KOPT-K1 (cell line): ENCODE data around the gene NAPEPLD.
"Not testable (repeated sequence)": the region's sequence is repeated elsewhere in the genome, so short reads cannot be mapped to it uniquely, and the experiment has no call there.

Experiments
- H3K27ac ChIP-seq: fragments of 200-600 bp; sonication (generic); 2 replicates; pipeline ENCODE4 v1.5.1; 2016; ENCODE audit warnings: antibody characterized with exemption, mild to moderate bottlenecking, low read depth, low read length; ENCODE audit not compliant: poor library complexity, severe bottlenecking
- H3K36me3 ChIP-seq: fragments of 200-600 bp; sonication (generic); 2 replicates; pipeline ENCODE4 v1.5.1; 2017; ENCODE audit warnings: antibody characterized with exemption, mild to moderate bottlenecking, low read length, moderate library complexity; ENCODE audit not compliant: insufficient read depth
- H3K9me3 ChIP-seq: fragments of 200-600 bp; sonication (generic); 2 replicates; pipeline ENCODE4 v1.5.1; 2017; ENCODE audit warnings: antibody characterized with exemption, low read length, mild to moderate bottlenecking; ENCODE audit not compliant: insufficient read depth, poor library complexity, severe bottlenecking

NAPEPLD gene

DNA sequence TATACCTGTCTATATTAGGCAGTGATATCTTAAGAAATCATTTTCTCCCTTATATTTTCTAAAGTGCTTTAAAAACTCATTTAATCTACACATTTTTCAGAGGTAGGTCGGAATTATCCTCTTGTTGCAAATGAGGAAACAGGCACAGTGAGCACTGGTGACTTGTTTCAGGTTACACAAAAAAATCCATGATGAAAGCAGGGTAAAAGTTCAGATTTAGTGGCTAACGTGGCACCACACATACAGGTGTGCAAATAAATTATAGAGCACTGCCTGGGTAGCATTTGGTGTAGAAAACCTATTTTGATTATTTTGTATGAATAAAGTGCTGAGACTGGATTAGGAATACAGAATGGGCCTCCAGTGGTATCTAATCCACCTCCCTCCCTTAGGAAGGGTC lies 47.4 kb downstream of the NAPEPLD start:
- H3K36me3 ChIP-seq, result peaks cover 75% of the 10 kb centered on the region
- no peaks in the 10 kb centered on the region for H3K9me3 ChIP-seq
- no peak overlapping the region for H3K27ac ChIP-seq

DNA sequence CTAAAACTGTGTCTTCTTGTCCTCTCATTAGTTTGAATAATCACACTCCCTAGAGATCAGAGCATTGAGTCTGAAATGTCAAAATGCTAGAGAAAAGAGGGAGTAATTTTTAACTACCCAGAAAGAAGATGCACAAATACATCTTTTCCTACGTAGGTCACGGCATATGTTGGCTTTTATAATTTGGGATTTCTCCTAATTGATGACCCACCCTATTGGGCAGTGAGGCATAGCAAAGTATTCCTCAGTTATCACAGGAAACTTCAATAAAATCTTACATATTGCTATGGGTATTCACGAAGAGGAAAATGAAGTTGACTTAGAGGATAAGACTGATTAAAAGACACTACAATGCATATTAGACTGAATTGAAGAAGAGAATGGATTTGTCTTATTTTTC lies 48.6 kb downstream of the NAPEPLD start:
- Histone ChIP-seq H3K9me3 (no peaks in the 10 kb centered on the region), H3K36me3 (peaks cover 82% of the 10 kb centered on the region), H3K27ac (no peak overlapping the region)

DNA sequence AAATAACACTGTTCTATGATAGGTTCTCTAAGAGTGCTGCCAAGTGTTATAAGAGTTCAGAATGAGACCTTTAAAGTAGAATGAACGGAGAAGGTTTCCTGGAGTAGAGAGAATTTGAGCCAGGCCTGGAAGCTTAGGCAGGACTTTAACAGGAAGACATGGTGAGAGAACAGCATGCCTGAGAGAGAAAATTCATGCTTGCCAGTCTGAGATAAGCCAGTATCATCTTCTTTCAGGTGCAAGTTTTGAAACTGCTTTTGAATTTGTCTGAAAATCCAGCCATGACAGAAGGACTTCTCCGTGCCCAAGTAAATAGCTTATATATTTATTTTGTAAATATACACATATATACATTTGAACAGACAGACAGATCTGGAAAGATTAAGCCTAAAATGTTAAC lies 51.9 kb downstream of the NAPEPLD start:
- Histone ChIP-seq H3K36me3 (peaks cover 81% of the 10 kb centered on the region), H3K9me3 (no peaks in the 10 kb centered on the region), H3K27ac (no peak overlapping the region)

DNA sequence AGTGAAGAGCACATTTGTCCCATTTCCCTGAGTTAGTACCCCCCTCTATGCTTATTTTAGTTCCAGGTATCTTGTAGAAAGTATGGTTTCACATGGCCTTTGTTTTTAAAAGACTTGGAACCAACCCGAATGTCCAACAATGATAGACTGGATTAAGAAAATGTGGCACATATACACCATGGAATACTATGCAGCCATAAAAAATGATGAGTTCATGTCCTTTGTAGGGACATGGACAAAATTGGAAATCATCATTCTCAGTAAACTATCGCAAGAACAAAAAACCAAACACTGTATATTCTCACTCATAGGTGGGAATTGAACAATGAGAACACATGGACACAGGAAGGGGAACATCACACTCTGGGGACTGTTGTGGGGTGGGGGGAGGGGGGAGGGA lies 53.3 kb downstream of the NAPEPLD start:
- peaks cover 79% of the 10 kb centered on the region for H3K36me3 ChIP-seq
- not testable (repeated sequence) for H3K9me3 ChIP-seq, H3K27ac ChIP-seq

DNA sequence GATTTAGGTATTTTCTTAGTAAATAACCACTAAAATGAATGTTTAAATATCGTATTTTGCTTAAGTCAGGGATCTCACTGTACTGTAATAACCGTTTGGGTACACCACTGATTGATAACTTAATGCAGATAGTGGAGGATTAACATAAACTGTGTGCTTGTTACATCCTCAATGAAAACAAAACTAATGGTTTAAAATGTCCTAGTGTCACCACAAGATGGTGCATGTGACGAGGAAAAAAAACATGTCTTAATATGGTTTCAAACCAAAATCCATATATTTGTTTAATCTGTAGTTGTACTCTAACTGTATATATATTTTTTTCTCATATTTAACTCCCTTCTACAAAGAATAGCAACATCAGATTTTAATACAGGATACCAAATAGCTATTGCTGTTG lies 54.8 kb downstream of the NAPEPLD start:
- Histone ChIP-seq H3K27ac (no peak overlapping the region), H3K36me3 (peaks cover 79% of the 10 kb centered on the region), H3K9me3 (no peaks in the 10 kb centered on the region)

DNA sequence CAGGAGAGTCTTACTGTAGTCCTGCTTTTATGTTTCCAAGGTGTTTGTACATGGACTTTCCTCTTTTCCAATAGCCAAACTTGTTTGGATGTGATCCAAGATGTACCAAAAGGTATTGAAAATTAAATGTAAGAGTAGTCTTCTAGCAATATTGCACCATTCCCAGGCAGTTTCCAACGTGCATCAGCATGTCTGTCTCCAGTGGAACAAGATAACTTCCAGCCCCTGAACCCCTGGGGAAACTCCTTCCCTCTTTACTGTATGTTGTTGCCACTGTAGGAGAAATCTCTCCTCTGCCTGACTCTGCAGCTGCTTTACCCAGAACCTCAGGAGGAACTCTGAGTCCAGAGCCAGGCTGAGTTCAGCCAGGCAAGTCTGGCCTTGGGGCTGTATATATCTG lies 55.5 kb downstream of the NAPEPLD start:
- Histone ChIP-seq H3K27ac (no peak overlapping the region), H3K36me3 (peaks cover 85% of the 10 kb centered on the region), H3K9me3 (no peaks in the 10 kb centered on the region)

DNA sequence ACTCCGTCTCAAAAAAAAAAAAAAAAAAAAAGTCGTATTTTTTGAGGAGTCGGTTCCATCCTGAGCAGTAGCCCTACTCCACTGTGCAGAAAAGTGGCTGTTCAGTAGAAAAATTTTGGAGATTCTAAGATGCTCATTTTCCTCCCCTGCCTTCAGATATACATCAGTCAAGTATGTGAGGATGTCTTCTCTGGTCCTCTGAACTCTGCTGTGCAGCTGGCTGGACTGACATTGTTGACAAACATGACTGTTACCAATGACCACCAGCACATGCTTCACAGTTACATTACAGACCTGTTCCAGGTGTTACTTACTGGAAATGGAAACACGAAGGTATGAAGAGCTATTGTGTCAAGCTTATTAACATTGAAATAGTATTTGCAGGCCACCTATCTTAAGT lies 56.6 kb downstream of the NAPEPLD start:
- H3K27ac ChIP-seq, H3K9me3 ChIP-seq: not testable (repeated sequence)
- peaks cover 90% of the 10 kb centered on the region for H3K36me3 ChIP-seq

DNA sequence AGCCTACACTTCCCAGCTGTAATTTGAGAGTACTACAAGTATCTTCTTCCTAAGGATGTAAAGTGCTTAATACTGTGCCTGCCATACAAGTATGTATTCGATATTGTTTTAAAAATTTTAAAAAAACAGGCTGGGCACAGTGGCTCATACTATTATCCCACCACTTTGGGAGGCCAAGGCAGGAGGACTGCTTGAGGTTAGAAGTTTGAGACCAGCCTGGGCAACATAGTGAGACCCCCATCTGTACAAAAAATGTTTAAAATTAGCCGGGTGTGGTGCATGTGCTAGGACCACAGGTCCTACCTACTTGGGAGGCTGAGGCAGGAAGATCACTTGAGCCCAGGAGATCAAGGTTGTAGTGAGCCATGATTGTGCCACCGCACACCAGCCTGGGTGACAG lies 65.7 kb downstream of the NAPEPLD start:
- Histone ChIP-seq H3K36me3 (peaks cover 66% of the 10 kb centered on the region), H3K9me3 (no peaks in the 10 kb centered on the region), H3K27ac (no peak overlapping the region)

DNA sequence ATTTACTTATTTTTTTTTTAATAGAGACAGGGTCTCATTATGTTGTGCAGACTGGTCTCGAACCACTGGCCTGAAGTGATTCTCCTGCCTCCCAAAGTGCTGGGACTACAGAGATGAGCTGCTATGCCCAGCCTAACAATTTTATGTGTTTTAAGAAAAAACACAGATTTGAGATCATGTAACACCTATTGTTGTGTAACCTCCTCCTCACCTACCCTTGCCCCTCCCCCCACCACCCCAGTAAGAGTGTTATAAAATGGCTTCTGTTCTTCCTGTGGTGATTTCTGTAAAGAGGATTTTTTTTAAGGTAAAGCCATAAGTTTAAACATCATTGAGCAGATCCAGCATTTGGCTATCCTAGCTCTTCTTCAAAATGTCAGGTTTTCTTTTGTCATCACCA lies 66.4 kb downstream of the NAPEPLD start:
- H3K36me3 ChIP-seq, result peaks cover 59% of the 10 kb centered on the region
- H3K9me3 ChIP-seq, result no peaks in the 10 kb centered on the region
- no peak overlapping the region for H3K27ac ChIP-seq

DNA sequence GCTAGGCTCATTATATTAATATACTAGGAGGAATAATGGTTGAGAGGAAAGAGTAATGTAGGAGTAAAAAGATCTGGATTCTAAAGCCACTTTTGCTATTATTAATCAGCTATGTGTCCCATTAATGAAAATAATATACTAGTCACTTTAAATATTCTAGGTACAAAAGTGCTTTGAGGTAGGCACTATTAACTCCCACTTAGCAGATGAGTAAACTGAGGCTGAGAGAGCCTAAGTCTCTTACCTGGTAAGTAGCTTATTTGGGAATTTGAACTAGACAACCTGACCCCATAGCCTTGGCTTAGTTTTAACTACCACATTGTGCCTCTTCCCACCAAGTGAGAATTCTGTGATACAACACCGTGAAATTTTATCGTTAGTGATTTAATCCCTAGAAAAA lies 68.0 kb downstream of the NAPEPLD start:
- Histone ChIP-seq H3K36me3 (peaks cover 45% of the 10 kb centered on the region), H3K9me3 (no peaks in the 10 kb centered on the region), H3K27ac (no peak overlapping the region)

DNA sequence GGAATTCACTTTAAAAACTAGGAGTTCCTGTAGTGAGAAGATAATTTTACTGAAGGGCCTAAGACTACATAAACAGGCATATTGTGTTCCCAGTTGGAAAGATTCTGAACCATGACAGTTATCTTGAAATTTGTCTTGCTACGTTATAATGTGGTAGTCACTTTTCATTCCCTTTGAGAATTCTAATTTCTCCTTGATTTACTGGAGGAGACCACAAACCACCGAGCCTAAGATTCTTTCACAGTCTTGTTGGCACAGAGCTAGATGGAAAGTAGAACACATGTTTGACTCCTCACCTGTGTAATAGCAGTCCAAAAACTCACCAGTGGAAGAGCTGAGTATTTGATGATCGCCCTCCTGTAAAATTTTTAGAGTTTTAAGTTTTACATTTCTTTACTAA lies 69.1 kb downstream of the NAPEPLD start:
- Histone ChIP-seq H3K36me3 (peaks cover 34% of the 10 kb centered on the region), H3K27ac (no peak overlapping the region), H3K9me3 (no peaks in the 10 kb centered on the region)

DNA sequence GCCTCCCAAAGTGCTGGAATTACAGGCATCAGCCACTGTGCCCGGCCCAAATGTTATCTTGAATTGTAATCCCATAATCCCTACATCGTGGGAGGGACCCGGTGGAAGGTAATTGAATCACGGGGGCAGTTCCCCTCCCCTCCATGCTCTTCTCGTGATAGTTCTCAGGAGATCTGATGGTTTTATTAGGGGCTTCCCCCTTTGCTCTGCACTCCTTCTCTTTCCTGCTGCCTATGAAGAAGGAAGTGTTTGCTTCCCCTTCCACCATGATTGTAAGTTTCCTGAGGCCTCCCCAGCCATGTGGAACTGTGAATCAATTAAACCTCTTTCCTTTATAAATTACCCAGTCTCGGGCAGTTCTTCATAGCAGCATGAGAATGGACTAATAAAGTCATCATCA lies 70.7 kb downstream of the NAPEPLD start:
- peaks cover 18% of the 10 kb centered on the region for H3K36me3 ChIP-seq
- H3K9me3 ChIP-seq, H3K27ac ChIP-seq: not testable (repeated sequence)

DNA sequence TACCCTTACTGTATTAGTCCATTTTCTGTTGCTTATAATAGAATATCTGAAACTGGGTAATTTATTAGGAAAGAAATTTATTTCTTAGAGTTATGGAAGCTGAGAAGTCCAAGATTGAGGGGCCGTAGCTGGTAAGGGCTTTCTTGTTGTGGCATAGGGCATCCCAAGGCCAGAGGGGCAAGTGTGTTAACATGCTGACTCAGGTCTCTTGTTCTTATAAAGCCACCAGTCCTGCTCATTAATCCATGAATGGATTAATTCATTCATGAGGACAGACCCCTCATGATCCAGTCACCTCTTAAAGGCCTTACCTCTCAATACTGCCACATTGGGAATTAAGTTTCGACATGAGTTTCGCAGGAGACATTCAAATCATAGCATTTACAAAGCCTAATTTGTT lies 71.6 kb downstream of the NAPEPLD start:
- Histone ChIP-seq H3K27ac (no peak overlapping the region), H3K36me3 (peaks cover 10% of the 10 kb centered on the region), H3K9me3 (no peaks in the 10 kb centered on the region)

DNA sequence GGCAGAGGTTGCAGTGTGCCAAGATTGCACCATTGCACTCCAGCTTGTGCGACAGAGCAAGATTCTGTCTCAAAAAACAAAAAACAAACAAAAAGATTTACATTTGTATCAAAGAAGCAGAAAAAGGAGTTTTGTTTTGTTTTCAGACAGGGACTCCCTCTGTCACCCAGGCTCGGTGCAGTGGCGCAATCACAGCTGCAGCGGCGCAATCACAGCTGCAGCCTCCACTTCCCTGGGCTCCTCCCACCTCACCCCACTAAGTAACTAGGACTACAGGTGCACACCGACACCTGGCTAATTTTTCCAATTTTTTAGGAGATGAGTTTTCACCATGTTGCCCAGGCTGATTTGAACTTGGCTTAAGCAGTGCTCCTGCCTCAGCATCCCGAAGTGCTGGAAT lies 72.1 kb downstream of the NAPEPLD start:
- no peaks in the 10 kb centered on the region for H3K9me3 ChIP-seq
- H3K27ac ChIP-seq, result no peak overlapping the region
- H3K36me3 ChIP-seq, result peaks cover 5% of the 10 kb centered on the region

DNA sequence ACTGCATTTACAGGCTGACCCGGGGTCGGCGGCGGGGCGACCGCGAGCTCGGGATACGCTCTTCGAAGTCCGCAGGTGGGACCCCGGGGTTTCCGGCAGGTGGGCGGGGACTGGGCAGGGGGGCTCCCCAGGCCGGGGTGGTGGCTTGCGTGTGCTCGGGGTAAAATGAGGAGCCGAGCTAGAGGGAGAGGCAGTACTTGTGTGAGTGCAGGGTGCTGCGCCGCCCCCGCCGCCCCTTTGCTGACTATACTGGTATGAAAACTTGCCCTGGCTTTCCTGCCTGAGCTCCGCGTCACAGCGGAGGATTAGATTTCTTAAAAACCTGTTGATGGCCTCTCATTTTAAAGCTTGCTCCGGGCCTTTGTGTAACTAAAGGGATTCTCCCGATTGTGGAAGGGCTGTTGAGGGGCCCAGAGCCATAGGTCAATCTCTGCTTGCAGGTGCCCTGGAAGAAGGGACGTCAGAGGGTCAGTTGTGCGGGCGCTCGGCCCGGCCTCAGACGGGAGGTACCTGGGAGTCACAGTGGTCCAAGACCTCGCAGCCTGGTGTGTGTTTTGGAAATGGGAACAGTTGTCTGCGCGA lies 73.5 kb downstream of the NAPEPLD start:
- Histone ChIP-seq H3K36me3 (no peaks in the 10 kb centered on the region; the same call in 1 of the 2 replicates), H3K27ac (peak overlapping the region; percentile 78), H3K9me3 (no peaks in the 10 kb centered on the region)

DNA sequence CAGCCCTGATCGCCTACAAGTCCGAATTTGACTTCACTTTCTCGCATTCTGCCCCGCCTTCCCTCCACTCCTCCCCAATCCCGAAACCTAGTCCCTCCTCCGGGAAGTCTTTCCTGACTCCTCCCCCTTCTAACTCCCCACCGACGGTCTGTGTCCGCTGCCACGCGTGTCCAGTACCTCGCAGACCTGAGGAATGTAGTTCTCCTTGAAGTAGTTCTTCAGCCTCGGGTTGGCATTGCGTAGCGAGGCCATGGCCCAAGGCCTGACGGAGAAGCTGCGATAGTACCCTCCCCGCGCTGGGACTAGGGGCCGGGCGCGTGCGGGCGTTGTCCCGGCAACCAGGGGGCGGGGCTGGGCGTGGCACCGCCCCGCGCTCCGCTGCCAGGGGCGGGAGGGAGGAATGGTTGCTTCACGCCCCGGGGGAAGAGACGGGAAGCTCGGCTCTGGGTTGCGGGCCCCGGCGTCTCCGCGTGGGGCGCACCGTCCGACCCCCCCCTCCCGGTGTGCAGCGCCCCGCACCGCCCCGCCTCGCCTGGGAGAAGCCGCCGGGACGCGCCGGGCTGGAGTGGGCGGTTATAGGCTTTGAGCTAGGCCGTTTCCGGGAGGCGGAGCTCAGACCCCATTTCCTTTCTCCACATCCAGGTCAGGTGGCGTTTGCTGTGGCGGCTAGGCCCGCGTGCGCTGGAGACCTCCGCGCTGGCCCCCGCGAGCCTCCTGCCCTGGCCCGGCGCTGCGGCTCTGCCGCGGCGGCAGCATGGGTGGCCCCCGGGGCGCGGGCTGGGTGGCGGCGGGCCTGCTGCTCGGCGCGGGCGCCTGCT lies 74.2 kb downstream of the NAPEPLD start, which contains the start of the genes ARMC10 and FBXL13:
Gene ARMC10, plus strand, starts transcription at position 622 of the 818 bp plus-strand sequence. Its CDS starts 133 bp downstream, at position 755.
Gene FBXL13, minus strand, starts transcription at position 278 of the 818 bp plus-strand sequence.
- no peaks in the 10 kb centered on the region for H3K9me3 ChIP-seq
- peak within 1 kb of the TSS; percentile 78 for H3K27ac ChIP-seq
- no peaks in the 10 kb centered on the region; the same call in 1 of the 2 replicates for H3K36me3 ChIP-seq
